HG03135 (cell line): ENCODE data around the gene GLIS1.

Experiments
- ATAC-seq: cut with Tn5 transposase; IDR thresholded peaks from one replicate; pipeline ENCODE4 v1.9.1; 2021; ENCODE audit warnings: mild to moderate bottlenecking, moderate library complexity; ENCODE audit not compliant: unreplicated experiment

Gene GLIS1

GRCh38 chr1:53640701-53641075 lies 98.3 kb downstream of the GLIS1 start:
- ATAC-seq, result no peak

GRCh38 chr1:53639996-53640700 lies 98.8 kb downstream of the GLIS1 start:
- no peak for ATAC-seq

- ATAC-seq, result no peak
Observed at GRCh38 chr1:53639251-53639763, 99.7 kb downstream of the GLIS1 start.

- no peak for ATAC-seq
Observed at GRCh38 chr1:53638360-53639035, 100.5 kb downstream of the GLIS1 start.

GRCh38 chr1:53637511-53638359 lies 101.2 kb downstream of the GLIS1 start:
- no peak for ATAC-seq

- ATAC-seq, result no peak
Observed at GRCh38 chr1:53636621-53637171, 102.3 kb downstream of the GLIS1 start.

- ATAC-seq, result no peak
Observed at GRCh38 chr1:53634571-53634979, 104.4 kb downstream of the GLIS1 start.

- no peak for ATAC-seq
Observed at GRCh38 chr1:53633073-53633704, 105.8 kb downstream of the GLIS1 start.

- no peak for ATAC-seq
Observed at GRCh38 chr1:53631622-53632310, 107.2 kb downstream of the GLIS1 start.

- no peak for ATAC-seq
Observed at GRCh38 chr1:53629101-53629691, 109.8 kb downstream of the GLIS1 start.

- ATAC-seq, result no peak
Observed at GRCh38 chr1:53628286-53628955, 110.5 kb downstream of the GLIS1 start.

GRCh38 chr1:53627666-53628065 lies 111.3 kb downstream of the GLIS1 start:
- ATAC-seq, result no peak

GRCh38 chr1:53627031-53627430 lies 111.9 kb downstream of the GLIS1 start:
- ATAC-seq, result no peak

- no peak for ATAC-seq
Observed at GRCh38 chr1:53626616-53627015, 112.3 kb downstream of the GLIS1 start.

GRCh38 chr1:53625766-53626520 lies 113.0 kb downstream of the GLIS1 start:
- ATAC-seq, result no peak

- no peak for ATAC-seq
Observed at GRCh38 chr1:53625049-53625448, 113.9 kb downstream of the GLIS1 start.

- no peak for ATAC-seq
Observed at GRCh38 chr1:53622531-53622930, 116.4 kb downstream of the GLIS1 start.

GRCh38 chr1:53621144-53621543 lies 117.8 kb downstream of the GLIS1 start:
- ATAC-seq, result no peak
